ENCODE results near the gene SPON2. TPM values are rescaled to one million over a fixed set of nuclear protein-coding genes. Genes with fewer than 3 reads are reported as not detected.

SPON2 gene
- total RNA-seq, 1 donor from 2014 or later: 10.9 TPM

GRCh38 chr4:1214101-1215095, 42.0 kb upstream of the SPON2 start:
- TF ChIP-seq, protein P1, sequence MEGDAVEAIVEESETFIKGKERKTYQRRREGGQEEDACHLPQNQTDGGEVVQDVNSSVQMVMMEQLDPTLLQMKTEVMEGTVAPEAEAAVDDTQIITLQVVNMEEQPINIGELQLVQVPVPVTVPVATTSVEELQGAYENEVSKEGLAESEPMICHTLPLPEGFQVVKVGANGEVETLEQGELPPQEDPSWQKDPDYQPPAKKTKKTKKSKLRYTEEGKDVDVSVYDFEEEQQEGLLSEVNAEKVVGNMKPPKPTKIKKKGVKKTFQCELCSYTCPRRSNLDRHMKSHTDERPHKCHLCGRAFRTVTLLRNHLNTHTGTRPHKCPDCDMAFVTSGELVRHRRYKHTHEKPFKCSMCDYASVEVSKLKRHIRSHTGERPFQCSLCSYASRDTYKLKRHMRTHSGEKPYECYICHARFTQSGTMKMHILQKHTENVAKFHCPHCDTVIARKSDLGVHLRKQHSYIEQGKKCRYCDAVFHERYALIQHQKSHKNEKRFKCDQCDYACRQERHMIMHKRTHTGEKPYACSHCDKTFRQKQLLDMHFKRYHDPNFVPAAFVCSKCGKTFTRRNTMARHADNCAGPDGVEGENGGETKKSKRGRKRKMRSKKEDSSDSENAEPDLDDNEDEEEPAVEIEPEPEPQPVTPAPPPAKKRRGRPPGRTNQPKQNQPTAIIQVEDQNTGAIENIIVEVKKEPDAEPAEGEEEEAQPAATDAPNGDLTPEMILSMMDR (IDR thresholded peaks at IDR 0.05; ENCODE audit: insufficient read depth, low read length, poor library complexity, severe bottlenecking): no peak
- Histone ChIP-seq H3K36me3 (ENCODE audit: control insufficient read depth, insufficient read depth, low read length) (peaks cover 2% of the 10 kb centered on the region), H3K4me3 (ENCODE audit: low read depth, low read length) (no peak overlapping the region), H3K27me3 (ENCODE audit: control insufficient read depth, insufficient read depth, low read length) (no peaks in the 10 kb centered on the region)
- DNase-seq (ENCODE audit: low read depth): no peak

GRCh38 chr4:1213336-1213995, 41.1 kb upstream of the SPON2 start:
- H3K27me3 ChIP-seq (ENCODE audit: control insufficient read depth, insufficient read depth, low read length): no peaks in the 10 kb centered on the region
- peaks cover 2% of the 10 kb centered on the region for H3K36me3 ChIP-seq (ENCODE audit: control insufficient read depth, insufficient read depth, low read length)
- TF ChIP-seq, protein P1 (IDR thresholded peaks at IDR 0.05; ENCODE audit: insufficient read depth, low read length, poor library complexity, severe bottlenecking): no peak
- DNase-seq (ENCODE audit: low read depth): no peak
- no peak overlapping the region for H3K4me3 ChIP-seq (ENCODE audit: low read depth, low read length)

DNA sequence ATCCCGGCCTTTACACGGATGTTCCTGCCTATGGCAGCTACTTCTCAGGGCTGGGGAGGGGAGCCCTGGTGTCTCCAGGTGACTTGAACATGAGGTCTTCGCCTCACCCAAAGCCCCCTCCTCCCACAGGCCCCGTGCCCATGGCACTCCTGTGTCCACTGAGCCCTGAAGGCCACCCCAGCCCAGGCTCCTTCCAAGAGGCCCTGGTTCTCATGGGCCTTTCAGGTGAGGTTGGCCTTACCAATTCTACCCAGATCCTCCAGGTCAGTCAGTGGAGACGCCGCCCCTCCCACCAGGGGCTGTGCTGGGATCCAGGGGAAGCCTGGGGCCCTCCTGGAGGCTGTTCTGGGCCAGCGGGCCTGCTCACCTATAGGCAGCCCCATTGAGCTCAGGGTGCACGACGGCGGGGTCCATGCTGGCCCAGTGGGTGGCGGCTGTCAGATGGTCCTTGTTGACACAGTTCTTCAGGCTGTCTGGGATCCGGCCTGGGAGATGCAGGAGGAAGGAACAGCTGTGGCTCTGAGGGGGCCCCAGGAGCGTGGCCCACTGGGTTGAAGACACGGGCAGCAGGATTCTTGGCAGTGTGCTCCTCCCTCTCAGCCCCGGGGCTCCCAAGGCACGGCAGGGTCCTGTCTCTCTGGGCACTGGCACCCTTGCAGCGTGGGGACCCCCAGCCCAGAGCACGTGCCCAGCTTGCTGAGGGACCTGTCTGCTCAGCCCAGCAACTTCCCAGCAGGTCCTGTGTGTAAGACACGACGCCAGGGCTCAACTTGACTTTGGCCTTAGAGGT, 40.4 kb upstream of the SPON2 start:
- Histone ChIP-seq H3K4me3 (ENCODE audit: low read depth, low read length) (no peak overlapping the region), H3K36me3 (ENCODE audit: control insufficient read depth, insufficient read depth, low read length) (peaks cover 2% of the 10 kb centered on the region), H3K27me3 (ENCODE audit: control insufficient read depth, insufficient read depth, low read length) (no peaks in the 10 kb centered on the region)
- TF ChIP-seq, protein P1 (IDR thresholded peaks at IDR 0.05; ENCODE audit: insufficient read depth, low read length, poor library complexity, severe bottlenecking): no peak
- no peak for DNase-seq (ENCODE audit: low read depth)

GRCh38 chr4:1211891-1212545, 39.6 kb upstream of the SPON2 start:
- no peaks in the 10 kb centered on the region for H3K27me3 ChIP-seq (ENCODE audit: control insufficient read depth, insufficient read depth, low read length)
- no peak for DNase-seq (ENCODE audit: low read depth)
- peaks cover 2% of the 10 kb centered on the region for H3K36me3 ChIP-seq (ENCODE audit: control insufficient read depth, insufficient read depth, low read length)
- H3K4me3 ChIP-seq (ENCODE audit: low read depth, low read length): no peak overlapping the region
- TF ChIP-seq, protein P1 (IDR thresholded peaks at IDR 0.05; ENCODE audit: insufficient read depth, low read length, poor library complexity, severe bottlenecking): no peak

DNA sequence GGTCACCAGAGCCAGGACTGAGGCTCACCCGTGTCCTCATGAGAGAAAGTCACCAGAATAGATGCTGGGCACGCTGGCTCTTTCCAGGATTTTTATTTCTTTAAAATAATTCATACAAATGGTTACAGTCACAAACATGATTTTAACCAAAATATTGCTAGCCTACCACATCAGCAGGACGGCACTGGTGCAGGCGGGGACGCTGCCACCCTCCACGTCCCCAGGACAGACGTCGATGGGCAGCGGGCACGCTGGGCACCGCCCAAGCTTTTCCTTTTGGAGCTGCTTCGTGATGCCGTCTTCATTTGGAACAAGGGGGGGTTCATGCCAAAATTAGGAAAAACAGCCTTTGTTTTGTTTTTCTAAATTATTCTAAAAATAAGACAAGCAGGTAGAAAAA, 39.0 kb upstream of the SPON2 start:
- Histone ChIP-seq H3K4me3 (ENCODE audit: low read depth, low read length) (no peak overlapping the region), H3K27me3 (ENCODE audit: control insufficient read depth, insufficient read depth, low read length) (no peaks in the 10 kb centered on the region), H3K36me3 (ENCODE audit: control insufficient read depth, insufficient read depth, low read length) (peaks cover 2% of the 10 kb centered on the region)
- TF ChIP-seq, protein P1 (IDR thresholded peaks at IDR 0.05; ENCODE audit: insufficient read depth, low read length, poor library complexity, severe bottlenecking): no peak
- no peak for DNase-seq (ENCODE audit: low read depth)

Measured in kidney epithelial cell (primary cell).